ENCODE results near the gene CEP85L. TPM values are rescaled to one million over a fixed set of nuclear protein-coding genes. Genes with fewer than 3 reads are reported as not detected.

The CEP85L gene
- total RNA-seq, 4 donors from 2014 or later: 10.5 to 42.9 (median 17.1) TPM

GRCh38 chr6:118650582-118651281 is 659 bp downstream of the CEP85L start:
- H3K27me3 ChIP-seq: no peaks in the 10 kb centered on the region
- peak overlapping the region; percentile 75 to 99 (median 94) for H3K4me3 ChIP-seq (replicated peaks in 1 of 3)
- 0 to 1% methylated on average over 1 to 16 of the region's 80 CpGs for WGBS, 2 donors
- DNase-seq: peak; percentile 36 to 43
- peak overlapping the region; percentile 86 to 97 (median 92) for H3K27ac ChIP-seq
- peaks cover 0 to 3% of the 10 kb centered on the region in 2 donors for H3K4me1 ChIP-seq
- intact Hi-C loops (cut with DNase I): no loop called here
- H3K9me3 ChIP-seq: no peaks in the 10 kb centered on the region
- H3K36me3 ChIP-seq: no peaks in the 10 kb centered on the region
- peak in 1 of 2 donors; percentile 31 for TF ChIP-seq POLR2A (IDR thresholded peaks at IDR 0.05)
- TF ChIP-seq CTCF (IDR thresholded peaks at IDR 0.05): peak in 4 of 6 experiments; percentile 10 to 48 (median 32)

GRCh38 chr6:118649918-118650581 is 1.3 kb downstream of the CEP85L start:
- Histone ChIP-seq H3K4me1 (peaks cover 0 to 3% of the 10 kb centered on the region in 2 donors), H3K9me3 (no peaks in the 10 kb centered on the region), H3K36me3 (no peaks in the 10 kb centered on the region), H3K27ac (peak overlapping the region in 2 of 3 donors; percentile 86 to 97), H3K4me3 (replicated peaks in 1 of 3) (peak overlapping the region; percentile 75 to 99 (median 94)), H3K27me3 (no peaks in the 10 kb centered on the region)
- intact Hi-C loops (cut with DNase I): no loop called here
- TF ChIP-seq CTCF (IDR thresholded peaks at IDR 0.05) (no peak), POLR2A (IDR thresholded peaks at IDR 0.05) (no peak)
- 27 to 42% methylated on average over 9 to 15 of the region's 17 CpGs for WGBS, 2 donors
- DNase-seq: no peak

- WGBS, 2 donors: 70 to 80% methylated on average over 2 of the region's 2 CpGs
- no peak overlapping the region for H3K27ac ChIP-seq
Measured at GRCh38 chr6:118648866-118649554, 2.4 kb downstream of the CEP85L start.

GRCh38 chr6:118646977-118647376 is 4.4 kb downstream of the CEP85L start:
- DNase-seq: no peak
- H3K27me3 ChIP-seq: no peaks in the 10 kb centered on the region
- no peak for TF ChIP-seq CTCF (IDR thresholded peaks at IDR 0.05)
- TF ChIP-seq POLR2A (IDR thresholded peaks at IDR 0.05): no peak
- intact Hi-C loops (cut with DNase I): no loop called here
- peaks cover 0 to 3% of the 10 kb centered on the region in 2 donors for H3K4me1 ChIP-seq
- no peak overlapping the region for H3K4me3 ChIP-seq (replicated peaks in 1 of 3)
- 92 to 99% methylated on average over 2 of the region's 2 CpGs for WGBS, 2 donors
- no peaks in the 10 kb centered on the region for H3K36me3 ChIP-seq
- no peak overlapping the region for H3K27ac ChIP-seq
- H3K9me3 ChIP-seq: no peaks in the 10 kb centered on the region

More at GRCh38 chr6:118648866-118649554, 2.4 kb downstream of the CEP85L start:
- Histone ChIP-seq H3K9me3 (no peaks in the 10 kb centered on the region), H3K36me3 (no peaks in the 10 kb centered on the region), H3K27me3 (no peaks in the 10 kb centered on the region), H3K4me3 (replicated peaks in 1 of 3) (no peak overlapping the region), H3K4me1 (peaks cover 0 to 3% of the 10 kb centered on the region in 2 donors)
- no peak for DNase-seq
- TF ChIP-seq POLR2A (IDR thresholded peaks at IDR 0.05) (no peak), CTCF (IDR thresholded peaks at IDR 0.05) (no peak)
- intact Hi-C loops (cut with DNase I): no loop called here
